NCI-H2171 treated with DMSO at 0.1 percent for 48 hours (cell line): ENCODE measurements around the gene MACROH2A1.

Source experiments
- DNase-seq: peaks from one replicate; lab custom pipeline; 2025; lab: John Stamatoyannopoulos, UW

MACROH2A1 gene

GRCh38 chr5:135435467-135436330 is 36.7 kb upstream of the MACROH2A1 start:
- DNase-seq, result no peak

- no peak for DNase-seq
Observed at GRCh38 chr5:135434591-135435466, 35.8 kb upstream of the MACROH2A1 start.

GRCh38 chr5:135433681-135434426 is 34.8 kb upstream of the MACROH2A1 start:
- no peak for DNase-seq

- DNase-seq, result no peak
Observed at GRCh38 chr5:135432113-135432512, 33.1 kb upstream of the MACROH2A1 start.

DNA sequence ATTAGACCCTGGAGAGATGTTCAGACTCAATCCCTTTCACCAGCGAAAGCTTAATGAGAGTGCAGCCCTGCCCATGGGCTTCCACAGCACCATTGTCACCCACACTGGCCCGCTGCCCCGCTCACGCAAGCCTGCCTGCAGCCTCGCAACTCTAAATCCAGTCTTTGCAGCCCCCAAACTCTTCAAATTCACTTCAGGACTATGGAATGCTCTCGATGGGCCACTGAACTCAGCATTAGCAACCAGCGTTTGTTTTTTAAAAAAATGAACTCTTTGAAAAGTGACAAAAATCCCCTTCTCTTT is 31.1 kb upstream of the MACROH2A1 start:
- DNase-seq, result no peak

- DNase-seq, result no peak
Observed at GRCh38 chr5:135429301-135430134, 30.5 kb upstream of the MACROH2A1 start.

DNA sequence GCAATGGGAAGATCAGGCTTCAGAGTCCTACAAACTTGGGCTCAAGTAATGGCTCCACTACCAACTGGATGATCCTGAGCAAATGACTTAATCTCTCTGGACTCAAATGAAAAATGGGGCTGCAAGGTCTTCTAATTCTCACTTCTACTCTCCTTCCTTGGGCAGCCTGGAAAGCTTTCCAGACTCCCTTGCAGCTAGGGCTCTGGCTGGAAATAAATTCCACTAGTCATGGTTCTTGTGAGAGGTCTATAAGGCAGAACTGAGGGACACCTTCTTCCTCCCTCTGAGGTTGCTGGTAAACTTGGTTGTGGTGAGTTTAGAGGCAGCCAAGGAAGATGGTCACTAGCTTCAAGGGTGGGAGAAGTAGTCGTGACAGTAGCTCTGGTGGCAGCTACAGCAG is 29.6 kb upstream of the MACROH2A1 start:
- no peak for DNase-seq

DNA sequence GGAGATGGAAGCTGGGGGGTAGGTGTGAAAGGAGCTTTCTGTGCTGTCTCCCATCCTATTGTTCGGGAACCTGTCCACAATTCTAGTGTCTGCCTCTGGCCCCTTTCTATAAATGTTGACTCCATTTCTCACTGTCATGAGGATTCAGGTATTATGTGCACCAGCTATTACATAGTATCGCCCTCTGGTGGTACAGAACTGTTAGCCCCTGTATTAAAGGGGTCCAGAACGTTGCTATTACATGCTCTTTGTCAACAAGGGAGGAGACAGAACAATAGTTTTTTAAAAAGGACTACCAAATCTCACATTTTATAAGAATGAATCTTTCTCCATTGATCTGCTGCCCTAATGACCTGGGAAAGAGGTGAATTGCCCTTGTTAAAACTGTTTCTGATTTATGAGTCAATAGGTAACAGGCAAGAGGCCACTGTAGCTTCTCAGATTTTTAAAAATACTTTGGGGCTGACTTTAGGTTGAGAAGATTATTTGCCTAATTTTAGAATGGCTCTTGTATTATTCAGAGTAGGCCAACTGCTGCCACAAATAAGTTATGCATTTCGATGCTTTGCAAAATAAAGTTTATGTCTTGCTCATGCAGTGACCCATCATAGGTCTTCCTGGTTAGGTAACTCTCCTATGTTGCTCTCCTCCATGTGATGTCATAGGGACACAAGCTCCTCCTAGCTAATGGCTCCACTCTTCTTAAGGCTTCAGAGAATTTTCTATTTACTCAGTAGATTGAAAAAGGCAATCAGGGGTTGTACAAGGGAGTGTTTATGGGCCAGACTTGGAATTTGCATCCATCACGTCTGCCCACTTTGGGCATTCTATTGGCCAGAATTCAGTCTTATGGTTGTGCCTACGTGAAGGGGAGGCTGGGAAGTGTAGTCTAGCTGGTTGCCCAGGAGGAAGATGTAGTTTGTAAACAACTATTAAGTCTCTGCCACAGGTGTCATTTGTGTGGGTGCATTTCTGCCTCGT is 27.4 kb upstream of the MACROH2A1 start:
- peak; percentile 26 for DNase-seq

GRCh38 chr5:135425641-135426040 is 26.6 kb upstream of the MACROH2A1 start:
- DNase-seq, result no peak

DNA sequence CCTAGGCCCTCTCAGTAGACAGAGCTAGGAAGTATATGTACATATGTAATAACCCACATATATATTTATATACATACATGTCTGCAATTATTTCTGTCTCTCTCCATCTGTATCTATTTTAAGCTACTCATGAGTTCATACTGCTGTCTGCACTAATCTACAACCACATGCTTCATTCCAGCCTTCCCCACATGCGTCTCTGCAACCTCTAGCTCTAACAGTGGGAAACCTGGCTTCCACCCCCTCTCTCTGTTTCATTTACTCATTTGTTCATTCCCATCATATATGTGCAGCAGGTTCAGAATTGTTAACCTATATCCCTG is 24.8 kb upstream of the MACROH2A1 start:
- DNase-seq, result no peak

- DNase-seq, result no peak
Observed at GRCh38 chr5:135423146-135423845, 24.3 kb upstream of the MACROH2A1 start.

GRCh38 chr5:135422419-135422818 is 23.4 kb upstream of the MACROH2A1 start:
- no peak for DNase-seq

GRCh38 chr5:135417083-135417482 is 18.1 kb upstream of the MACROH2A1 start:
- no peak for DNase-seq

- DNase-seq, result no peak
Observed at GRCh38 chr5:135405082-135405481, 6.1 kb upstream of the MACROH2A1 start.

GRCh38 chr5:135402031-135402430 is 3.0 kb upstream of the MACROH2A1 start:
- DNase-seq, result no peak

- peak; percentile 74 for DNase-seq
Observed at GRCh38 chr5:135400866-135401265, 1.8 kb upstream of the MACROH2A1 start.

GRCh38 chr5:135399794-135400542 is 937 bp upstream of the MACROH2A1 start:
- no peak for DNase-seq

DNA sequence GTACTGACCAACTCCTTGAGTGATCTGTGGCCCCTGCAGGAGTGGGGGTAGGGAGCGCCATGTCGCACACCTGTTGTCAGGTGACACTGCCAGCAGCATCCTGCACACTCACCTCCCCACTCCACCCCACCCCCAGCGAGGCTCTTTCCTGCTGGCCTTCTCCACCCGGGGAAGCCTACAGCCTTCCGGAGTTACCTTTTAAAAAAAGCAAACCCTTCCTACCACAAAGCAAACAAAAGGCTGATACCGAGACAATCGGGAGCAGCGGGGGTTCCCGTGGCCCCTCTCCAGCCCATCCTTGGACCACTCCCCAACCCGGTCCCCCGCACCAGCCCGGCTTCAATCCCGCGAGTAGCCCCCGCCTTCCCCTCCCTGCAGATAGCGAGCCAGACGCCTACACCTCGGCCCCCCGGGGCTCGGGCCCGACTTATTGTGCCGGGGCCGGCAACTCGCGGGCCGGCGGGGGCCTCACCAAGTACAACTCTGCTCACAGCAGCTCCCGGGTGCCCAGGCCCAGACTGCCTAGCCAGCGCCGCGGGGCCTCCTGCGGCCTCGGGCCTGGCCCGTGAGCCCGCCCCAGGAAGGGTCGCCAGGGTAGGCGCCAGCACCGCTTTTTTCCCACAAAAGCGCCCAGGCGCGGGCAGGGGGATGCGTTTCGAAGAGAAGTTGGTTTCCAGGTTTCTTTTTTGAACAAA is 724 bp downstream of the MACROH2A1 start:
- DNase-seq, result peak; percentile 7

DNA sequence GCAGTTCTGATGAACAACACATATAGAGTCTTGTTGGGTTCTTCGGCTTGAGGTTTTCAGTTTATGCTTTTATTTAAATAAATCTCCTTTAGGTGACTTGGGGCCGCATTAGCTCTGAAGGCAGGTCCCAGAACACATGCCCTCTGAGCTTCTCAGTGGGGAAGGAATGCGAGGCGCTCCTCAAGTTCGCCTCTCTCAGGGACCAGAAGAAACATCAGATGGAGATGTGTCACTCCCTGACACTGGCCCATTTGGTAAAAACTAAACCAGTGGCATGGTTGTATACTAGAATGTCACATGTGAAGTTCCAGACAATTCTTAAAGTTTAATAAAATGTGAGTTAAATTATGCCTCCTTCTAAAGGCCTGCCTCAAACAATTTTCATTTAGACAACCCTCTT is 1.9 kb downstream of the MACROH2A1 start:
- DNase-seq, result no peak
